Bronchus fibroblast of lung (primary cell): Measurements from ENCODE around the gene TMPRSS9. TPM values are rescaled to one million over a fixed set of nuclear protein-coding genes. Genes with fewer than 3 reads are reported as not detected.

Experiments
- total RNA-seq: library from RNA; depleted of rRNA; stranded (reverse); fragments of >200 nt; gene quantifications from 2 replicates; pipeline ENCODE4 v1.2.3, GENCODE V29; 2015

Gene TMPRSS9
- total RNA-seq = not detected in 2 replicates

DNA sequence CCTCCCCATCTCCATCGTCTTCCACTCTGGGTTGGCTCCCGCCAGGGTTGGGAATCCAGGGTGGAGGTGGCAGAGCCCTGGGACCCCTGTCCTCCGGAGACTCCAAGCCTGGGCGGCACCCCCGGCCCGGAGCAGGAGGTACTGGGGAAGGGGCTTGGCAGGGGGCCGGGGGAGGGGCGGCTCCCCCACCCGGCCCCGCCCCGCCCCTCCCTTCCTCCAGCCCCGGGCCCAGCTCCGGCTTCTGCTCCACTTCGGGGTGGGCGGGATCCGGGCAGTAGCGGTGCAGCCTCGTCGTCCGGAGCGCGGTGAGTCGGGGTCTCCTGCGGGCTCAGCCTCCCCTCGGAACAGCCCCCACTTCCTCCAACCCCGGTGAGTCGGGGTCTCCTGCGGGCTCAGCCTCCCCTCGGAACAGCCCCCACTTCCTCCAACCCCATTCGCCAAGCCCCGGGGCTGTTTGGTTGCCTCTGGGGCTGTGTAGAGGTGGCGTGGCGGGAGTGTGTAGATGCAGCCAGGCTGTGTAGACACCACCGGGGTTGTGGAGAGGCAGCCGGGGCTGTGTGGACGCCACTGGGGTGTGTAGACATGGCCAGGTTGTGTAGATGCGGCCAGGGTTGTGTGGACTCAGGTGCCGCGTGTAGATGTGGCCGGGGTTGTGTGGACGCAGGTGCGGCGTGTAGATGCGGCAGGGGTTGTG, at the start of gene TMPRSS9:
TMPRSS9 (plus strand) TSS at position 274 of the 694 bp plus-strand sequence. CDS start 29,521 bp downstream, outside the sequence.

GRCh38 chr19:2328401-2329148, 31.5 kb upstream of the TMPRSS9 start, which contains the start of the genes LSM7 and SPPL2B:
TSS of gene LSM7 (minus strand) at chr19:2328586. CDS start at chr19:2328566, 20 bp downstream.
TSS of gene SPPL2B (plus strand) at chr19:2328684. CDS start at chr19:2328710, 26 bp downstream.

DNA sequence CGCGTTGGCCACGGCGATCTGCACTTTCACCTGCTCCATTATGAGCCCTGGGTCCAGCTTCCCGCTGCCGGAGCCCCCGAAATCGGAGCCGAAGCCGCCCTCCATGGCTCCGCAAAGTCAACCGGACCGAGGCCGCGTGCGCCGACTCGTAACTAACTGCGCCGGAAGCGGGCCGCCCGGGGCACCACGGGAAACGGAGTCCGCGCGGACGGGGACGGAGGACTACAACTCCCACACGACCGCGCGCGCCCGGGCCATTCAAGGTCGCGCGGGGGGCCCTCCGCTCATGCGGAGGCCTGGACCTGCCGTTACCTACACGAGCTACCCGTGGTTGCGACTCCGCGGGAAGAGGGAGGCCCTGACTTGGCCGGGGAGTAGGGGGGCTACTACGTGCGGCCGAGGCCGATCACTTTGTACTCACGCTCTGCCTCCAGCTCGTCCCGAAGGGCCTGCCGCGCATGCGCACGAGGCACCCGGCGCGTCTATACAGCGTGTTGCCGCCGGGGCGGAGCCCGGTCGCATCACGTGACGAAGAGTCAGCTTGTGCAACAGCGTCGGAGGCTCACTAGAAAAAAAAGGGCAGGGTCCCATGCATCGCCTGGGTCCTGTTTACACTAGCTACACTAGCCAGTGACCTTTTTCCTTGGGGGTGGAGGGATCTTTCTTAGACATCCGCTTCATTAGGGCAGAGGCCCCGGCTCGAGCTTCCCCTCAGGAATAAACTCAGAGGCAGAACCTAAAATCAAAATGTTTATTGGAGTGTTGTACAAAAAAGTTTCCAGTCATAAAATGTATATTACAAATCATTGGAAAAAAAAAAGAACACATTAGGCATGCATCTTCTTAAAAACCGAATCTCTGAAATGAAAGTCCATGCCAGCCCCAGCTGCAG, 67.6 kb downstream of the TMPRSS9 start, which contains the start of gene TIMM13:
TIMM13 (minus strand) TSS at position 158 of the 892 bp plus-strand sequence; CDS start at position 105, 53 bp downstream.

Other genes with a start within 250 kb of the TMPRSS9 start
- gene AP3D1, start 208.7 kb upstream of the TMPRSS9 start, total RNA-seq = 97.0 and 104 TPM in 2 replicates
- gene DOT1L, start 196.3 kb upstream of the TMPRSS9 start, total RNA-seq = 8.8 and 10.3 TPM in 2 replicates
- gene PLEKHJ1, start 123.9 kb upstream of the TMPRSS9 start, total RNA-seq = 102 and 106 TPM in 2 replicates
- 35.0 and 49.1 TPM in 2 replicates for gene SF3A2, start 123.4 kb upstream of the TMPRSS9 start, total RNA-seq
- gene AMH, start 110.9 kb upstream of the TMPRSS9 start, total RNA-seq = 0.67 TPM in 1 of 2 replicates, not detected in the other
- 0.15 TPM in 1 of 2 replicates, not detected in the other for gene JSRP1, start 103.8 kb upstream of the TMPRSS9 start, total RNA-seq
- gene PEAK3, start 78.1 kb upstream of the TMPRSS9 start, total RNA-seq = 0.15 TPM in 1 of 2 replicates, not detected in the other
- gene LINGO3, start 52.1 kb upstream of the TMPRSS9 start, total RNA-seq = not detected in 2 replicates
- 273 and 358 TPM in 2 replicates for gene LSM7, start 31.7 kb upstream of the TMPRSS9 start, total RNA-seq
- 25.1 and 33.7 TPM in 2 replicates for gene SPPL2B, start 31.6 kb upstream of the TMPRSS9 start, total RNA-seq
- gene TIMM13, start 67.3 kb downstream of the TMPRSS9 start, total RNA-seq = 65.4 and 68.4 TPM in 2 replicates
- 144 and 158 TPM in 2 replicates for gene LMNB2, start 96.7 kb downstream of the TMPRSS9 start, total RNA-seq
- 55.3 and 55.6 TPM in 2 replicates for gene GADD45B, start 115.9 kb downstream of the TMPRSS9 start, total RNA-seq